ENCODE data around the gene DCT.
"Not testable (repeated sequence)": the region's sequence is repeated elsewhere in the genome, so short reads cannot be mapped to it uniquely, and the experiment has no call there.

DCT gene

GRCh38 chr13:94479616-94480015, at the start of gene DCT:
DCT (minus strand) TSS chr13:94479682; CDS start chr13:94479255, 427 bp downstream.
- DNase-seq: no peak

GRCh38 chr13:94526956-94527355, 47.5 kb upstream of the DCT start:
- not testable (repeated sequence) for DNase-seq

GRCh38 chr13:94525781-94526180, 46.3 kb upstream of the DCT start:
- DNase-seq: no peak

- DNase-seq: no peak
Observed at GRCh38 chr13:94524407-94524806, 44.9 kb upstream of the DCT start.

GRCh38 chr13:94520001-94520400, 40.5 kb upstream of the DCT start:
- DNase-seq: no peak

GRCh38 chr13:94516456-94516855, 37.0 kb upstream of the DCT start:
- DNase-seq: no peak

GRCh38 chr13:94515911-94516310, 36.4 kb upstream of the DCT start:
- DNase-seq: no peak

GRCh38 chr13:94515374-94515773, 35.9 kb upstream of the DCT start:
- DNase-seq: no peak

GRCh38 chr13:94513026-94513425, 33.5 kb upstream of the DCT start:
- DNase-seq: no peak

- no peak for DNase-seq
Observed at GRCh38 chr13:94505730-94506129, 26.2 kb upstream of the DCT start.

GRCh38 chr13:94503851-94504250, 24.4 kb upstream of the DCT start:
- no peak for DNase-seq

GRCh38 chr13:94498831-94499230, 19.3 kb upstream of the DCT start:
- not testable (repeated sequence) for DNase-seq

GRCh38 chr13:94495806-94496205, 16.3 kb upstream of the DCT start:
- no peak for DNase-seq

GRCh38 chr13:94494026-94494425, 14.5 kb upstream of the DCT start:
- DNase-seq: no peak

- DNase-seq: no peak
Observed at GRCh38 chr13:94487043-94487442, 7.6 kb upstream of the DCT start.

GRCh38 chr13:94483970-94484369, 4.5 kb upstream of the DCT start:
- no peak for DNase-seq

GRCh38 chr13:94481941-94482340, 2.5 kb upstream of the DCT start:
- no peak for DNase-seq

GRCh38 chr13:94480672-94481145, 1.2 kb upstream of the DCT start:
- no peak for DNase-seq

GRCh38 chr13:94478913-94479312, 569 bp downstream of the DCT start:
- DNase-seq: no peak

- no peak for DNase-seq
Observed at GRCh38 chr13:94470126-94470525, 9.4 kb downstream of the DCT start.

GRCh38 chr13:94464771-94465170, 14.7 kb downstream of the DCT start:
- DNase-seq: no peak

- DNase-seq: no peak
Observed at GRCh38 chr13:94462670-94463069, 16.8 kb downstream of the DCT start.

- no peak for DNase-seq
Observed at GRCh38 chr13:94459116-94459515, 20.4 kb downstream of the DCT start.

GRCh38 chr13:94455414-94455813, 24.1 kb downstream of the DCT start:
- DNase-seq: no peak

- no peak for DNase-seq
Observed at GRCh38 chr13:94454906-94455305, 24.6 kb downstream of the DCT start.

GRCh38 chr13:94454334-94454733, 25.1 kb downstream of the DCT start:
- no peak for DNase-seq
